Epithelial cell of proximal tubule (primary cell): ENCODE results near the gene ERC2. TPM values are rescaled to one million over a fixed set of nuclear protein-coding genes. Genes with fewer than 3 reads are reported as not detected.

Experiments
- DNase-seq: peaks from one replicate; pipeline ENCODE4 v3.0.0-alpha.2; 2011; ENCODE audit warnings: low read depth
- H3K4me3 ChIP-seq: 2 replicates; pipeline ENCODE4 v1.5.1; 2011; ENCODE audit warnings: low read depth, mild to moderate bottlenecking, low read length
- total RNA-seq: library from RNA; depleted of rRNA; stranded (reverse); fragments of >200 nt; gene quantifications from 2 replicates; pipeline ENCODE4 v1.2.3, GENCODE V29; 2015
- TF ChIP-seq, protein P1 (sequence below): conservative IDR thresholded peaks from 2 replicates; pipeline ENCODE4 v1.5.1; 2012; ENCODE audit warnings: low read depth, mild to moderate bottlenecking, low read length

ERC2 gene
- total RNA-seq, 1 donor from 2014 or later = 2.7 TPM

DNA sequence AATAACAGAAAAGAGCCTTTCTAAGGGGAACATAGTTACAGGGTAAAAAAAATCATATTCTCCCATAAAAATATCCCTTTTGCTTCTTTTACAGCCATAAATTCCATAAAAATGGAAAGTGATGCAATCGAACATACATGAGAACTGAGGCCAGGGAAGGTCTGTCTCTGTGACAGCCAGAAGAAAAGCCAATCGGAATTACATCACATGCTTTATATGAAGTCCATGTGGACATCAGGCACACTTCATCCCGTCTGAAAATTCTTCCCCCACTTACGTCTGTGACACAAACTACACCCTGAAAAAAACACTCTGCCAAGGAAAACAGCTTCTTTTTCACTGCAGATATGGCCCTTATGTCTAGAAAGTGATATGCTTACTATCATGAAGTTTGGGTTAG is 323.5 kb downstream of the ERC2 start:
- no peak for DNase-seq
- H3K4me3 ChIP-seq = no peak overlapping the region
- TF ChIP-seq, protein P1, sequence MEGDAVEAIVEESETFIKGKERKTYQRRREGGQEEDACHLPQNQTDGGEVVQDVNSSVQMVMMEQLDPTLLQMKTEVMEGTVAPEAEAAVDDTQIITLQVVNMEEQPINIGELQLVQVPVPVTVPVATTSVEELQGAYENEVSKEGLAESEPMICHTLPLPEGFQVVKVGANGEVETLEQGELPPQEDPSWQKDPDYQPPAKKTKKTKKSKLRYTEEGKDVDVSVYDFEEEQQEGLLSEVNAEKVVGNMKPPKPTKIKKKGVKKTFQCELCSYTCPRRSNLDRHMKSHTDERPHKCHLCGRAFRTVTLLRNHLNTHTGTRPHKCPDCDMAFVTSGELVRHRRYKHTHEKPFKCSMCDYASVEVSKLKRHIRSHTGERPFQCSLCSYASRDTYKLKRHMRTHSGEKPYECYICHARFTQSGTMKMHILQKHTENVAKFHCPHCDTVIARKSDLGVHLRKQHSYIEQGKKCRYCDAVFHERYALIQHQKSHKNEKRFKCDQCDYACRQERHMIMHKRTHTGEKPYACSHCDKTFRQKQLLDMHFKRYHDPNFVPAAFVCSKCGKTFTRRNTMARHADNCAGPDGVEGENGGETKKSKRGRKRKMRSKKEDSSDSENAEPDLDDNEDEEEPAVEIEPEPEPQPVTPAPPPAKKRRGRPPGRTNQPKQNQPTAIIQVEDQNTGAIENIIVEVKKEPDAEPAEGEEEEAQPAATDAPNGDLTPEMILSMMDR = no peak

DNA sequence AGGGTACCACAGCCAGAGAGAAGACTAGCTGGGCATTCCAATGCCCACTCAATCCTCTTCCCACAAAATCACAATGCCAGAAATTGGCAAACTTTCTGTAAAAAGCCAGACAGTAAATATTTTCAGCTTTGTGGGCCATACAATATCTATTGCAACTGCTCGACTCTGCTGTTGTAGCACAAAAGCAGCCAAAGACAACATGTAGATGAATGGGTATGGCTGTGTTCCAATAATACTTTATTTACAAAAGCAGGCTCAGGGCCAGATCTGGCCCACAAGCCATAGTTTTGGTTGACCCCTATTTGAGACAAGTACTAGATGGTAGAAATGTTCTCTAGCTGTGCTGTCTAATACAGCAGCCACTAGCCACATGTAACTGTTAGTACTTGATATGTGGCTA is 330.9 kb downstream of the ERC2 start:
- TF ChIP-seq, protein P1 = no peak
- no peak for DNase-seq
- H3K4me3 ChIP-seq = no peak overlapping the region

DNA sequence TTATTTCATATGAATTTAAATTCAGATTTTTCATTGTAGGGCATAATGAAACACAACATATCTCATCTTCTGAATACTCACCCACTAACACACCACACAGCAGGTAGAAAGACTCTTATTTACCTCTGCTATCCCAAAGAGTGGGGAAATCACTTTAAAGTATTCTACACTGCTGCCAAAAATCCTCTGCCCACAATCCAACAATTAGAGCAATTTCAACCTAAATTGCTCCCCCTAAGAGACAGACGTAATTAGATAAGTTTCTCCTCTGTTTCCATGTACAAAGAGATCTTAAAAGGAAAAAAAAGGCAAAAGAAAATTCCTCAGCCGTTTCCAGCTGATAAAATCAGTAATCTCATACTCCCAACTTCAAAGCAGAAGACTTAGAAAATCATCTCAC is 331.8 kb downstream of the ERC2 start:
- TF ChIP-seq, protein P1 = no peak
- no peak overlapping the region for H3K4me3 ChIP-seq
- no peak for DNase-seq

DNA sequence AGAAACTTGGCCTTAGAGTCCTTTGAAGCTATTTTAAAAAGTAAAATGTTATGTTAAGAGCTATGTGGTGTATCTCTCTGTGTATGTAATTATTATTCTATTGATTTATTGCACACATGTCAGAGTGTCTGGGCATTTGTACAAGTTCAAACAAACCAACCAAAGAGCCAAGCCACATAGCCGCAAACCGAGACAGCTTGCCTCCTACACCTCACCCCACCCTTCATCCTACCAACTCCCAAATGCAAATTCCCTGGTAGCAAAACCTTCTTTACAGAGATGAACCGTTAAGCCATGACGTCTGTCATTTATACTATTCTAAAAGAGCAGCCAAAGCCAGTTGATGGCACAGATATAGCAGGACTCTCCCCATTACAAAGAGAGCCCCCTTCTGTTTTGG is 332.3 kb downstream of the ERC2 start:
- no peak for DNase-seq
- TF ChIP-seq, protein P1 = no peak
- no peak overlapping the region for H3K4me3 ChIP-seq

DNA sequence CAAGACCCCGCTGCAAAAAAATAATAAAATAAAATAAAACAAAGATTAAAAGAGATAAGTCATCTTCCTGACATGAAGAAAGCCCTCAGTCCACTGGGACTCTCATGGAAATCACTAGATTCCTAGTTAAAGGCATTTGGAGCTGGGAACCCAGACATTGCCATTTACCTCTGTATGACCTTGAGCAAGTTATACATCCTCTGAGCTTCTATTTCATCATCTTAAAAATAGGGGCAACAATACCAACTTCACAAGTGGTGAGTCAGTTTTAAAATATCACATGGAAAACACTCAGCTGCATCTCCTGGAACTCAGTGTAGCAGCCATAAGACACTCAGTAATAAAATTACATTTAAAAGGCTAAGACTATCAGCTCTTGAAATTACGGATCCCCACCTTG is 334.8 kb downstream of the ERC2 start:
- TF ChIP-seq, protein P1 = no peak
- peak; percentile 41 for DNase-seq
- H3K4me3 ChIP-seq = no peak overlapping the region

DNA sequence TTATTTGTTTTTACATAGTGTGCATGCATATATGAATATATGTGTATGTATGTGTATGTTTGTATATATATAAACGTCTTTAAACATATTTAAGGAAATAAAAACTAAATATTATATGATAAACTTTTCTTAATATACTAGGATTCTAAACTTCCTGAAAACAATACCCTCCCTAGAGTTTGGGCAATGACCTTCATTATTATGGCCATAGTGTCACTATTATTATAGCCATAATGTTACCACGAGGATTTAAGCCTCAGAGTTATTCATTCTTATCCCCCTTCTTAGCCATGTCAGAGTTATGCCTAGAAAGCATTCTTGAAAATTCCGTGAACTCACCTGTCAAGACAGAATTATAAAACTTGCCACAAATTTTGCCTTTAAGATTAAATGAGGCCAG is 335.5 kb downstream of the ERC2 start:
- TF ChIP-seq, protein P1 = no peak
- H3K4me3 ChIP-seq = no peak overlapping the region
- DNase-seq = no peak

DNA sequence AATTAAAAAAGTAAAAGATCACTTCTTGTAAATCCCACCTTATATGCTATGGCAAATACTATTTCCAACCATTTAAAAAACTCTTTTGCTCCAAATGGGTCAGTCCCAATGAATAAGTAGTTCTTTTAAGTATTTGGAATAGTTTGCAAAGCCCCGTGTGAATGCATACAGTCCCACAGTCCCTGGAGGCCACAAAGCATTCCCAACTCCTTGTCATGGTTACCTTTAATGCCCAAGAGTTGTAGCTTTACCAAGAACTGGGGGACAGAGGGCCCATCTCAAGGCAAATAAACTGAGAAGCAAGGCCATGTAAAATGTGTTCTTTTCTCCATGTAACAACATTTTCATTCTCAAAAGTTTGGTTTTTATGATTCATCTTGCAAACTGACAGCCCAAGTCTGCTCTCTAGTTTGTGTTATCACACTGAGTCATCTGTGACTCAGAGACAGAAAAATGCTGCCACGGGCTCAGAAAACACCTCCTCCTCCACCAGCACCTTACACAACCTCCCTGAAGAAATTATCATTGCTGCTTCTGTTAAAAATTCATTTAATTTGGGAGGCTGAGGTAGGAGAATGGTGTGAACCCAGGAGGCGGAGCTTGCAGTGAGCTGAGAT is 336.2 kb downstream of the ERC2 start:
- peak; percentile 86 for DNase-seq
- TF ChIP-seq, protein P1 = no peak
- H3K4me3 ChIP-seq = no peak overlapping the region
